Right lobe of liver (tissue), 4 donors: ENCODE results near the gene CIB4.

Experiments used
- POLR2A ChIP-seq: fragments of 450-650 bp; IDR thresholded peaks from one replicate; pipeline ENCODE4 v1.6.1; 2017; ENCODE audit warnings: antibody characterized with exemption, mild to moderate bottlenecking
- TF ChIP-seq, protein P1 (sequence below), 4 donors: fragments of 200-600 bp in 3 of 4; fragments of 450-650 bp in 1 of 4; IDR thresholded peaks; one replicate each; pipeline versions ENCODE4 v1.5.1 to v1.8.0; 2016 to 2022; ENCODE audit warnings: antibody characterized with exemption in 4 of 4, mild to moderate bottlenecking in 2 of 4
- donor health status: DM: no; HTN: no; CAD: no.
- donor health status: DM: no; HTN: no; CAD: no.
- donor health status: DM: no; HTN: yes; CAD: no.

- TF ChIP-seq POLR2A, result no peak
- TF ChIP-seq, protein P1, sequence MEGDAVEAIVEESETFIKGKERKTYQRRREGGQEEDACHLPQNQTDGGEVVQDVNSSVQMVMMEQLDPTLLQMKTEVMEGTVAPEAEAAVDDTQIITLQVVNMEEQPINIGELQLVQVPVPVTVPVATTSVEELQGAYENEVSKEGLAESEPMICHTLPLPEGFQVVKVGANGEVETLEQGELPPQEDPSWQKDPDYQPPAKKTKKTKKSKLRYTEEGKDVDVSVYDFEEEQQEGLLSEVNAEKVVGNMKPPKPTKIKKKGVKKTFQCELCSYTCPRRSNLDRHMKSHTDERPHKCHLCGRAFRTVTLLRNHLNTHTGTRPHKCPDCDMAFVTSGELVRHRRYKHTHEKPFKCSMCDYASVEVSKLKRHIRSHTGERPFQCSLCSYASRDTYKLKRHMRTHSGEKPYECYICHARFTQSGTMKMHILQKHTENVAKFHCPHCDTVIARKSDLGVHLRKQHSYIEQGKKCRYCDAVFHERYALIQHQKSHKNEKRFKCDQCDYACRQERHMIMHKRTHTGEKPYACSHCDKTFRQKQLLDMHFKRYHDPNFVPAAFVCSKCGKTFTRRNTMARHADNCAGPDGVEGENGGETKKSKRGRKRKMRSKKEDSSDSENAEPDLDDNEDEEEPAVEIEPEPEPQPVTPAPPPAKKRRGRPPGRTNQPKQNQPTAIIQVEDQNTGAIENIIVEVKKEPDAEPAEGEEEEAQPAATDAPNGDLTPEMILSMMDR (IDR thresholded peaks at IDR 0.05), result no peak
Measured at GRCh38 chr2:26628561-26629345, 12.4 kb downstream of the CIB4 start.
